WTC11 (cell line): Measurements from ENCODE around the gene AKAP1. TPM values are rescaled to one million over a fixed set of nuclear protein-coding genes. Genes with fewer than 3 reads are reported as not detected.

Source experiments
- ATAC-seq: fragments of 200-7000 bp; cut with Tn5 transposase; 2 replicates; pipeline ENCODE4 v1.10.0; 2021; ENCODE audit warnings: mild to moderate bottlenecking, moderate library complexity
- CTCF ChIA-PET: fragments of 300-600 bp; sonication (Branson Sonifier 250); formaldehyde crosslinking; loops from one replicate; lab custom pipeline; 2021; ENCODE audit warnings: antibody characterized with exemption; lab: Charles Lee
- POLR2A ChIA-PET: fragments of 350-600 bp; sonication (Branson Sonifier 250); formaldehyde crosslinking; loops from one replicate; lab custom pipeline; 2021; ENCODE audit warnings: antibody characterized with exemption; lab: Charles Lee
- DNase-seq: peaks from one replicate; pipeline ENCODE4 v3.0.0; 2021; ENCODE audit warnings: low spot score
- H3K27ac Mint-ChIP-seq: 2 replicates; pipeline ENCODE4 v1.8.0; 2021; ENCODE audit warnings: mixed read lengths
- H3K27me3 Mint-ChIP-seq: 2 replicates; pipeline ENCODE4 v1.8.0; 2021; ENCODE audit warnings: low read depth, mild to moderate bottlenecking, moderate library complexity, mixed read lengths
- H3K36me3 Mint-ChIP-seq: 2 replicates; pipeline ENCODE4 v1.8.0; 2021; ENCODE audit warnings: mixed read lengths
- H3K4me1 Mint-ChIP-seq: 2 replicates; pipeline ENCODE4 v1.8.0; 2022; ENCODE audit warnings: mixed read lengths
- H3K4me3 Mint-ChIP-seq: 2 replicates; pipeline ENCODE4 v1.8.0; 2021; ENCODE audit warnings: mild to moderate bottlenecking, moderate library complexity, mixed read lengths
- H3K9me3 Mint-ChIP-seq: 2 replicates; pipeline ENCODE4 v1.8.0; 2021; ENCODE audit warnings: mixed read lengths
- ATF3 ChIP-seq: sonication (generic); formaldehyde crosslinking; conservative IDR thresholded peaks from 2 replicates; pipeline ENCODE4 v1.8.1; 2022; ENCODE audit warnings: mild to moderate bottlenecking, missing genetic modification reagents
- E2F1 ChIP-seq: sonication (generic); formaldehyde crosslinking; IDR thresholded peaks from 2 replicates; pipeline ENCODE4 v1.8.0; 2022; ENCODE audit warnings: mild to moderate bottlenecking, missing genetic modification reagents
- FOXK1 ChIP-seq: sonication (generic); formaldehyde crosslinking; IDR thresholded peaks from 2 replicates; pipeline ENCODE4 v1.8.0; 2022; ENCODE audit warnings: mild to moderate bottlenecking, moderate library complexity, missing genetic modification reagents
- HMGA2 ChIP-seq: fragments of 250-450 bp; sonication (Bioruptor Pico); IDR thresholded peaks from 2 replicates; pipeline ENCODE4 v1.4.0; 2021; ENCODE audit warnings: mild to moderate bottlenecking, moderate library complexity
- MXD4 ChIP-seq: fragments of 250-450 bp; sonication (Bioruptor Pico); IDR thresholded peaks from 2 replicates; pipeline ENCODE4 v1.8.0; 2021; ENCODE audit warnings: mild to moderate bottlenecking, moderate library complexity, borderline replicate concordance
- NFYB ChIP-seq: sonication (generic); formaldehyde crosslinking; conservative IDR thresholded peaks from 2 replicates; pipeline ENCODE4 v1.8.0; 2022; ENCODE audit warnings: low read depth, missing genetic modification reagents
- TCF7 ChIP-seq: sonication (generic); formaldehyde crosslinking; IDR thresholded peaks from 2 replicates; pipeline ENCODE4 v1.8.0; 2022; ENCODE audit warnings: mild to moderate bottlenecking, low read depth, missing genetic modification reagents, moderate library complexity
- TEAD4 ChIP-seq: sonication (generic); formaldehyde crosslinking; IDR thresholded peaks from 2 replicates; pipeline ENCODE4 v1.8.0; 2022; ENCODE audit warnings: mild to moderate bottlenecking, missing genetic modification reagents
- ZNF219 ChIP-seq: sonication (generic); formaldehyde crosslinking; IDR thresholded peaks from 2 replicates; pipeline ENCODE4 v1.8.0; 2023; ENCODE audit warnings: missing genetic modification reagents, mild to moderate bottlenecking, borderline replicate concordance
- total RNA-seq: library from RNA; stranded (reverse); gene quantifications from 3 replicates; pipeline ENCODE4 v1.2.3, GENCODE V29; 2021
- TF ChIP-seq, protein P1 (sequence below): fragments of 200-600 bp; IDR thresholded peaks from 2 replicates; pipeline ENCODE4 v1.8.0; 2022; ENCODE audit warnings: antibody characterized with exemption
- TF ChIP-seq, protein P2 (sequence below): fragments of 250-450 bp; sonication (Bioruptor Pico); IDR thresholded peaks from 2 replicates; pipeline ENCODE4 v1.9.0; 2021; ENCODE audit warnings: moderate library complexity, mild to moderate bottlenecking, inconsistent platforms, borderline replicate concordance

AKAP1 gene
- total RNA-seq, 1 experiment from 2014 or later: 74.5 TPM

- TF ChIP-seq NFYB: no peak
- TF ChIP-seq, all 79 proteins: peak for 0
Observed at GRCh38 chr17:57105591-57105990, 20.5 kb downstream of the AKAP1 start (continued).

DNA sequence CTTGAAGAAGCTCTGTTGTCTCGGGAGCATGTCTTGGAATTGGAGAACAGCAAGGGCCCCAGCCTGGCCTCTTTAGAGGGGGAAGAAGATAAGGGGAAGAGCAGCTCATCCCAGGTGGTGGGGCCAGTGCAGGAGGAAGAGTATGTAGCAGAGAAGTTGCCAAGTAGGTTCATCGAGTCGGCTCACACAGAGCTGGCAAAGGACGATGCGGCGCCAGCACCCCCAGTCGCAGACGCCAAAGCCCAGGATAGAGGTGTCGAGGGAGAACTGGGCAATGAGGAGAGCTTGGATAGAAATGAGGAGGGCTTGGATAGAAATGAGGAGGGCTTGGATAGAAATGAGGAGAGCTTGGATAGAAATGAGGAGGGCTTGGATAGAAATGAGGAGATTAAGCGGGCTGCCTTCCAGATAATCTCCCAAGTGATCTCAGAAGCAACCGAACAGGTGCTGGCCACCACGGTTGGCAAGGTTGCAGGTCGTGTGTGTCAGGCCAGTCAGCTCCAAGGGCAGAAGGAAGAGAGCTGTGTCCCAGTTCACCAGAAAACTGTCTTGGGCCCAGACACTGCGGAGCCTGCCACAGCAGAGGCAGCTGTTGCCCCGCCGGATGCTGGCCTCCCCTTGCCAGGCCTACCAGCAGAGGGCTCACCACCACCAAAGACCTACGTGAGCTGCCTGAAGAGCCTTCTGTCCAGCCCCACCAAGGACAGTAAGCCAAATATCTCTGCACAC, 21.2 kb downstream of the AKAP1 start:
- ChIA-PET POLR2A (interaction anchor here (0.7 kb wide), 1 partner anchor 8 kb away, joined by 3 read pairs; no protein-coding TSS in a partner anchor), CTCF (interaction anchor here (0.6 to 6.8 kb wide), 24 partner anchors 10 to 1000 kb away, joined by 3 to 38 read pairs (median 4); partner anchors contain the start of gene AKAP1)
- peaks cover 15% of the 10 kb centered on the region; the same call in 1 of the 2 replicates for H3K36me3 Mint-ChIP-seq
- peak overlapping the region; percentile 88 for H3K27ac Mint-ChIP-seq
- H3K4me1 Mint-ChIP-seq: peaks cover 69% of the 10 kb centered on the region
- TF ChIP-seq, protein P1, sequence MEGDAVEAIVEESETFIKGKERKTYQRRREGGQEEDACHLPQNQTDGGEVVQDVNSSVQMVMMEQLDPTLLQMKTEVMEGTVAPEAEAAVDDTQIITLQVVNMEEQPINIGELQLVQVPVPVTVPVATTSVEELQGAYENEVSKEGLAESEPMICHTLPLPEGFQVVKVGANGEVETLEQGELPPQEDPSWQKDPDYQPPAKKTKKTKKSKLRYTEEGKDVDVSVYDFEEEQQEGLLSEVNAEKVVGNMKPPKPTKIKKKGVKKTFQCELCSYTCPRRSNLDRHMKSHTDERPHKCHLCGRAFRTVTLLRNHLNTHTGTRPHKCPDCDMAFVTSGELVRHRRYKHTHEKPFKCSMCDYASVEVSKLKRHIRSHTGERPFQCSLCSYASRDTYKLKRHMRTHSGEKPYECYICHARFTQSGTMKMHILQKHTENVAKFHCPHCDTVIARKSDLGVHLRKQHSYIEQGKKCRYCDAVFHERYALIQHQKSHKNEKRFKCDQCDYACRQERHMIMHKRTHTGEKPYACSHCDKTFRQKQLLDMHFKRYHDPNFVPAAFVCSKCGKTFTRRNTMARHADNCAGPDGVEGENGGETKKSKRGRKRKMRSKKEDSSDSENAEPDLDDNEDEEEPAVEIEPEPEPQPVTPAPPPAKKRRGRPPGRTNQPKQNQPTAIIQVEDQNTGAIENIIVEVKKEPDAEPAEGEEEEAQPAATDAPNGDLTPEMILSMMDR: peak; percentile 33; the same call in 1 of the 2 replicates
- TF ChIP-seq TEAD4 (CRISPR knock-in tag): no peak
- no peak overlapping the region for H3K4me3 Mint-ChIP-seq
- ATAC-seq (peak; percentile 74), DNase-seq (peak; percentile 61)
- no peaks in the 10 kb centered on the region for H3K9me3 Mint-ChIP-seq
- no peaks in the 10 kb centered on the region for H3K27me3 Mint-ChIP-seq

DNA sequence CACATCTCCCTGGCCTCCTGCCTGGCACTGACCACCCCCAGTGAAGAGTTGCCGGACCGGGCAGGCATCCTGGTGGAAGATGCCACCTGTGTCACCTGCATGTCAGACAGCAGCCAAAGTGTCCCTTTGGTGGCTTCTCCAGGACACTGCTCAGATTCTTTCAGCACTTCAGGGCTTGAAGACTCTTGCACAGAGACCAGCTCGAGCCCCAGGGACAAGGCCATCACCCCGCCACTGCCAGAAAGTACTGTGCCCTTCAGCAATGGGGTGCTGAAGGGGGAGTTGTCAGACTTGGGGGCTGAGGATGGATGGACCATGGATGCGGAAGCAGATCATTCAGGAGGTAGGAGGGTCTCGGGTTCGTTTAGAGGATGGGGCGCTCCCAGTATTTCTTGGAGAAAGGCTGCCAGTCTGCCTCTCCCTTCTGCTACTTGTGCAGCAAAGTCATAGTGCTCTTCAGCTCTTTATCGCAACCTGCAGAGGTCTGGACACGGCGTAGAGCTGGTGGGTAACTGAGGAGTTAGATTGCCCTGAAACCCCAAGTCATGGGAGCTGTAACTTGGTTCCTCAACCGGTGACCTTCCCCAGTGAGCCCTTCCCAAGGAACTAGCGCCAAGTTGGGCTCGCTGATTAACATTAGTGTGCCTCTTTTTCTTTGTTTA, 21.9 kb downstream of the AKAP1 start:
- H3K27me3 Mint-ChIP-seq: no peaks in the 10 kb centered on the region
- ATAC-seq: no peak
- no peak overlapping the region; the same call in 1 of the 2 replicates for H3K27ac Mint-ChIP-seq
- peaks cover 19% of the 10 kb centered on the region for H3K36me3 Mint-ChIP-seq
- no peak for DNase-seq
- no peaks in the 10 kb centered on the region for H3K9me3 Mint-ChIP-seq
- ChIA-PET CTCF (interaction anchor here (0.6 to 6.8 kb wide), 21 partner anchors 11 to 565 kb away, joined by 3 to 38 read pairs (median 5); partner anchors contain the start of gene AKAP1), POLR2A (interaction anchor here (0.7 to 1.0 kb wide), 3 partner anchors 9 to 59 kb away, joined by 3 to 4 read pairs (median 3); partner anchors contain the start of gene AKAP1)
- TF ChIP-seq TCF7 (CRISPR knock-in tag) (no peak), FOXK1 (CRISPR knock-in tag) (no peak), ATF3 (CRISPR knock-in tag) (no peak), E2F1 (CRISPR knock-in tag) (no peak), ZNF219 (CRISPR knock-in tag) (no peak)
- TF ChIP-seq, protein P2, sequence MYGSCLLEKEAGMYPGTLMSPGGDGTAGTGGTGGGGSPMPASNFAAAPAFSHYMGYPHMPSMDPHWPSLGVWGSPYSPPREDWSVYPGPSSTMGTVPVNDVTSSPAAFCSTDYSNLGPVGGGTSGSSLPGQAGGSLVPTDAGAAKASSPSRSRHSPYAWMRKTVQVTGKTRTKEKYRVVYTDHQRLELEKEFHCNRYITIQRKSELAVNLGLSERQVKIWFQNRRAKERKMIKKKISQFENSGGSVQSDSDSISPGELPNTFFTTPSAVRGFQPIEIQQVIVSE (CRISPR knock-in tag): no peak
- H3K4me3 Mint-ChIP-seq: no peak overlapping the region
- peaks cover 63% of the 10 kb centered on the region for H3K4me1 Mint-ChIP-seq

GRCh38 chr17:57107498-57108101, 22.6 kb downstream of the AKAP1 start:
- ChIA-PET CTCF (interaction anchor here (1.0 to 6.8 kb wide), 13 partner anchors 11 to 564 kb away, joined by 3 to 38 read pairs (median 5); partner anchors contain the start of gene AKAP1), POLR2A (interaction anchor here (0.9 to 1.0 kb wide), 2 partner anchors 22 to 59 kb away, joined by 3 to 4 read pairs; partner anchors contain the start of gene AKAP1)
- H3K27me3 Mint-ChIP-seq: no peaks in the 10 kb centered on the region
- DNase-seq (no peak), ATAC-seq (no peak)
- peak overlapping the region; percentile 48; the same call in 1 of the 2 replicates for H3K27ac Mint-ChIP-seq
- no peak overlapping the region for H3K4me3 Mint-ChIP-seq
- H3K9me3 Mint-ChIP-seq: no peaks in the 10 kb centered on the region
- no peak for TF ChIP-seq HMGA2
- TF ChIP-seq MXD4 (CRISPR knock-in tag): no peak
- no peak for TF ChIP-seq TCF7 (CRISPR knock-in tag)
- peaks cover 25% of the 10 kb centered on the region for H3K36me3 Mint-ChIP-seq
- peaks cover 64% of the 10 kb centered on the region for H3K4me1 Mint-ChIP-seq
